ENCODE measurements around the gene GPSM1.

The GPSM1 gene

DNA sequence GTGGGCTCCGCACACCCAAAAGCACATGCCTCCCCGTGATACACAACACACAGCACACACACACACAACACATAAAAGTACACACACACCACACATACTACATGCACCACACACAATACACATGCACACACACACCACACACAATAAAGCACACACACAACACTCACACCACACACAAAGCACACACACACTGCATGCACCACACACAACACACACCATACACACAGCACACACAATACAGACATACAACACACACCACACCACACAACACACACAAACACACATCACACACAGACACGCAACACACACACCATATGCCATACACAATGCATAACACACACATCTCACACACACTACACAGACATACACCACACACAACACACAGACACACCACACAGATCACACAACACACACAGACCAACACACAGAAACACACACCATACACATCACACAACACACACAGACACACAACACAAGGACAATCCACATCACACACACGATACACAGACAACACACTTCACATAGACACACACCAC lies 20.1 kb upstream of the GPSM1 start:
- Histone ChIP-seq H3K27ac (replicated peaks) (no peak overlapping the region), H3K4me3 (replicated peaks; ENCODE audit: insufficient read depth, low read length) (no peak overlapping the region), H3K27me3 (ENCODE audit: insufficient read depth, poor library complexity, severe bottlenecking) (peaks cover 28% of the 10 kb centered on the region)
- no peak for DNase-seq (ENCODE audit: low read depth in 1 of 2, low spot score in 1 of 2)
- TF ChIP-seq SPI1 (IDR thresholded peaks at IDR 0.05; ENCODE audit: borderline replicate concordance, low read depth) (no peak), GABPA (IDR thresholded peaks at IDR 0.05; ENCODE audit: low read depth) (no peak), POLR2AphosphoS5 (IDR thresholded peaks at IDR 0.05; ENCODE audit: low read depth) (no peak)
- TF ChIP-seq, protein P1, sequence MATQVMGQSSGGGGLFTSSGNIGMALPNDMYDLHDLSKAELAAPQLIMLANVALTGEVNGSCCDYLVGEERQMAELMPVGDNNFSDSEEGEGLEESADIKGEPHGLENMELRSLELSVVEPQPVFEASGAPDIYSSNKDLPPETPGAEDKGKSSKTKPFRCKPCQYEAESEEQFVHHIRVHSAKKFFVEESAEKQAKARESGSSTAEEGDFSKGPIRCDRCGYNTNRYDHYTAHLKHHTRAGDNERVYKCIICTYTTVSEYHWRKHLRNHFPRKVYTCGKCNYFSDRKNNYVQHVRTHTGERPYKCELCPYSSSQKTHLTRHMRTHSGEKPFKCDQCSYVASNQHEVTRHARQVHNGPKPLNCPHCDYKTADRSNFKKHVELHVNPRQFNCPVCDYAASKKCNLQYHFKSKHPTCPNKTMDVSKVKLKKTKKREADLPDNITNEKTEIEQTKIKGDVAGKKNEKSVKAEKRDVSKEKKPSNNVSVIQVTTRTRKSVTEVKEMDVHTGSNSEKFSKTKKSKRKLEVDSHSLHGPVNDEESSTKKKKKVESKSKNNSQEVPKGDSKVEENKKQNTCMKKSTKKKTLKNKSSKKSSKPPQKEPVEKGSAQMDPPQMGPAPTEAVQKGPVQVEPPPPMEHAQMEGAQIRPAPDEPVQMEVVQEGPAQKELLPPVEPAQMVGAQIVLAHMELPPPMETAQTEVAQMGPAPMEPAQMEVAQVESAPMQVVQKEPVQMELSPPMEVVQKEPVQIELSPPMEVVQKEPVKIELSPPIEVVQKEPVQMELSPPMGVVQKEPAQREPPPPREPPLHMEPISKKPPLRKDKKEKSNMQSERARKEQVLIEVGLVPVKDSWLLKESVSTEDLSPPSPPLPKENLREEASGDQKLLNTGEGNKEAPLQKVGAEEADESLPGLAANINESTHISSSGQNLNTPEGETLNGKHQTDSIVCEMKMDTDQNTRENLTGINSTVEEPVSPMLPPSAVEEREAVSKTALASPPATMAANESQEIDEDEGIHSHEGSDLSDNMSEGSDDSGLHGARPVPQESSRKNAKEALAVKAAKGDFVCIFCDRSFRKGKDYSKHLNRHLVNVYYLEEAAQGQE (IDR thresholded peaks at IDR 0.05; ENCODE audit: insufficient replicate concordance, low read depth) = no peak
- TF ChIP-seq, protein P2, sequence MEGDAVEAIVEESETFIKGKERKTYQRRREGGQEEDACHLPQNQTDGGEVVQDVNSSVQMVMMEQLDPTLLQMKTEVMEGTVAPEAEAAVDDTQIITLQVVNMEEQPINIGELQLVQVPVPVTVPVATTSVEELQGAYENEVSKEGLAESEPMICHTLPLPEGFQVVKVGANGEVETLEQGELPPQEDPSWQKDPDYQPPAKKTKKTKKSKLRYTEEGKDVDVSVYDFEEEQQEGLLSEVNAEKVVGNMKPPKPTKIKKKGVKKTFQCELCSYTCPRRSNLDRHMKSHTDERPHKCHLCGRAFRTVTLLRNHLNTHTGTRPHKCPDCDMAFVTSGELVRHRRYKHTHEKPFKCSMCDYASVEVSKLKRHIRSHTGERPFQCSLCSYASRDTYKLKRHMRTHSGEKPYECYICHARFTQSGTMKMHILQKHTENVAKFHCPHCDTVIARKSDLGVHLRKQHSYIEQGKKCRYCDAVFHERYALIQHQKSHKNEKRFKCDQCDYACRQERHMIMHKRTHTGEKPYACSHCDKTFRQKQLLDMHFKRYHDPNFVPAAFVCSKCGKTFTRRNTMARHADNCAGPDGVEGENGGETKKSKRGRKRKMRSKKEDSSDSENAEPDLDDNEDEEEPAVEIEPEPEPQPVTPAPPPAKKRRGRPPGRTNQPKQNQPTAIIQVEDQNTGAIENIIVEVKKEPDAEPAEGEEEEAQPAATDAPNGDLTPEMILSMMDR (IDR thresholded peaks at IDR 0.05; ENCODE audit: insufficient read depth, low read length) = no peak

DNA sequence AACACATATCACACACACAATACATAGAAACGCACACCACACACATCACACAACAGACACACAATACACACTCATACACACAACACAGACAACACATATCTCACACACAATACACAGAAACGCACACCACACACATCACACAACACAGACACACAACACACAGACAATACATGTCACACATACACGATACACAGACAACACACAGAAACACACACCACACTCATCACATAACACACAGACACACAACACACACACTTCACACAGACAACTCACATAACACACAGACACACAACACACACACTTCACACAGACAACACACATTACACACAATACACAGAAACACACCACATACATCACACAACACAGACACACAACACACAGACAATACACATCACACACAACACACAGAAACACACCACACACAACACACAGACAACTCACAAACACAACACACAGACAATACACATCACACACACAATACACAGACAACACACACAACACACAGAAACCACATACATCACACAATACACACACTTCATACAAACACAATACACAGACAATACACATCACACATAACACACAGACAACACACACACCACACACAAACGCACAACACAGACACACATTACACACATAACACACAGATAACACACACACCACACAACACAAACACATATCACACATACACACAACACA lies 19.2 kb upstream of the GPSM1 start:
- no peak for DNase-seq (ENCODE audit: low read depth in 1 of 2, low spot score in 1 of 2)
- H3K27me3 ChIP-seq (ENCODE audit: insufficient read depth, poor library complexity, severe bottlenecking) = peaks cover 28% of the 10 kb centered on the region
- no peak for TF ChIP-seq GABPA (IDR thresholded peaks at IDR 0.05; ENCODE audit: low read depth)
- TF ChIP-seq, protein P2 (IDR thresholded peaks at IDR 0.05; ENCODE audit: insufficient read depth, low read length) = no peak
- TF ChIP-seq, protein P1 (IDR thresholded peaks at IDR 0.05; ENCODE audit: insufficient replicate concordance, low read depth) = no peak
- H3K4me3 ChIP-seq (replicated peaks; ENCODE audit: insufficient read depth, low read length) = no peak overlapping the region
- no peak overlapping the region for H3K27ac ChIP-seq (replicated peaks)

DNA sequence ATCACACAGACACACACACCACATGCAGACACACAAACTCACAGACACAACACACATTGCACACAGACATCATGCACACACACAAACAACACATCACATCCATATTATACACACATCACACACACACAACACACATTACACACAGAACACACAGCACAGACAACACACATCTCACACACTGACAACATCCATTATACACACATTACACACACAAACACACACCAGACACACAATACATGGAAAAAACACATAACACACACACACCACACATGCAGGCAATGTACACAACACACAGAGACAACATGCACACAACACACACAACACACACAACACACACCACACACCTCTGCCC lies 18.7 kb upstream of the GPSM1 start:
- DNase-seq (ENCODE audit: low read depth in 1 of 2, low spot score in 1 of 2) = no peak
- Histone ChIP-seq H3K4me3 (replicated peaks; ENCODE audit: insufficient read depth, low read length) (no peak overlapping the region), H3K27me3 (ENCODE audit: insufficient read depth, poor library complexity, severe bottlenecking) (peaks cover 28% of the 10 kb centered on the region), H3K27ac (replicated peaks) (no peak overlapping the region)
- TF ChIP-seq POLR2AphosphoS5 (IDR thresholded peaks at IDR 0.05; ENCODE audit: low read depth) = no peak
- TF ChIP-seq SPI1 (IDR thresholded peaks at IDR 0.05; ENCODE audit: borderline replicate concordance, low read depth) = no peak
- no peak for TF ChIP-seq GABPA (IDR thresholded peaks at IDR 0.05; ENCODE audit: low read depth)

DNA sequence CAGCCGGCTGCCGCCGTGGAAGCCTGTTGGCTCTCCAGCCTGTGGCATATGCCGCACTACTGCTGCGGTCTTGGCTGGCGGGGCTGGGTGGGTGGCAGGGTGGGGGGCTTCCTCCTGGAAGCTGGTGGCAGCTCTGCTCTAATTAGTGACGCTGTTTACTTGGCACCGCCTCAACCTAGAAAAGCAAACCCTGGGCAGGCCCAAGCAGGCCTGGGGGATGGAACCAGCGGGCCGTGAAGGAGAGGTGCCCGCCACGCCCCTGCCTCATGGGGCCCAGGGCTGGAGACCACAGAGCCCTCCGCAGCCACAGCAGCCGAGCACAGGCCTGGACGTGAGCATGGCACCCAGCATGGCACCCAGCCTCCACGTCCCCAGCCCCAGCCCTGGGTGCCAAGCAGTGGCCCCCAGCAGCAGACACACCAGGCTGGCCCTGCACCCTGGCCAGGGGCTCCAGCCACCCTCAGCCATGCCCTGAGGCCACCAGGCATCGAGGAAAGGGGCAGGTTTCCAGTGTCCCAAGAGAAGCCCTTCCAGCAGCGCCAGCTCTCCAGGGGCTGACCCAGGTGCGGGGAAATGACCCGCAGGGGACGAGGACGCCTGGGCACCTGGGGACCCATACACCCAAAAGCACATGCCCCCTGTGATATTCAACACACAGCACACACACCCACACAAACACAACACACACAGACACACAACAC lies 18.1 kb upstream of the GPSM1 start:
- no peak overlapping the region for H3K27ac ChIP-seq (replicated peaks)
- DNase-seq (ENCODE audit: low read depth in 1 of 2, low spot score in 1 of 2) = no peak
- TF ChIP-seq POLR2AphosphoS5 (IDR thresholded peaks at IDR 0.05; ENCODE audit: low read depth) = no peak
- TF ChIP-seq, protein P2 (IDR thresholded peaks at IDR 0.05; ENCODE audit: insufficient read depth, low read length) = no peak
- TF ChIP-seq GABPA (IDR thresholded peaks at IDR 0.05; ENCODE audit: low read depth) = no peak
- TF ChIP-seq, protein P1 (IDR thresholded peaks at IDR 0.05; ENCODE audit: insufficient replicate concordance, low read depth) = no peak
- TF ChIP-seq SPI1 (IDR thresholded peaks at IDR 0.05; ENCODE audit: borderline replicate concordance, low read depth) = no peak
- peaks cover 28% of the 10 kb centered on the region for H3K27me3 ChIP-seq (ENCODE audit: insufficient read depth, poor library complexity, severe bottlenecking)
- H3K4me3 ChIP-seq (replicated peaks; ENCODE audit: insufficient read depth, low read length) = no peak overlapping the region

Data from HL-60 (cell line).